ENCODE results near the gene ZSCAN21.
A peak's percentile ranks its signal among the peaks of the same experiment; 100 is the strongest.
"Not testable (repeated sequence)": the region's sequence is repeated elsewhere in the genome, so short reads cannot be mapped to it uniquely, and the experiment has no call there.

The ZSCAN21 gene

DNA sequence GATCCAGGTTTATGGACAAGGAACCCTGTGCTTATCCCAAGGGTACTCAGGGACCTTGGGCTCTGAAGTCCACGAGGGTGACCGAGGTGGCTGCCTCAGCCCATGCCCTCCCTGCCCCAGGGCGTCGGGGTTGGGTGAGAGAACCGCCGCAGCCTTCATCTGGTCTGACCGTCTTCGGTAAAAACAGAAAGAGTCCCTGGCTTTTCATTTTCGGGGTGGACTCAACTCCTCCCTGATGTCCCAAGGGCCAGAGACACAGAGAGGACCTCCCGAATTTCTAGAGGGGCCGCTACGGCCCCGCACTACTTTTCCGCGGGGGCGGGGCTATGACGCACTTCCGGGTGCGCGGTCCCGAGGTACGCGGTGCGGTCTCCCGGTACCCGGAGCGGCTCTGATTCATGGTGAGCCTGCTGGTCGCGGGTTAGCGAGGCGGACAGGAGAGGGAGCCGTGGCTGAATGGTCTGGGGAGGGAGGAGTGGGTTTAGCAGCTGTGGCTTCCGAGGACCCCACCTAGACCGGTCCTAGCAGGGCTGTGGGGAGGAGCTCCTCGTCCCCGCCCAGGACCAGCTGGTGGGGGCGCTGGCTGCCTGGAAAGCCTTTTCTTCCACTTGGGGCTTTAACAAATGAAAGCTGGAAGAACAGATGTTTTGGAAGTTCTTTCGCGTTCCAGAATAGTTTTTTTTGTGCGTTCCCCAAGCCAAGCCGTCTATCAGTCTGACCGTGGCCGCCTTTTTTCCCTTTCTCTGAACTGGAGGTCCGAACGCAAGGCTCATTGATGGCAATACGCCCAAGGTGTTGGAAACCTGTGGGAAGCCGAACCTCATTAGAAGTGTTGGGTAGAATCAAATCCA, at the start of gene ZSCAN21:
TSS of gene ZSCAN21 (plus strand) at position 334 of the 851 bp plus-strand sequence. CDS start 7,233 bp downstream, outside the sequence.
- peak; percentile 90 for DNase-seq

DNA sequence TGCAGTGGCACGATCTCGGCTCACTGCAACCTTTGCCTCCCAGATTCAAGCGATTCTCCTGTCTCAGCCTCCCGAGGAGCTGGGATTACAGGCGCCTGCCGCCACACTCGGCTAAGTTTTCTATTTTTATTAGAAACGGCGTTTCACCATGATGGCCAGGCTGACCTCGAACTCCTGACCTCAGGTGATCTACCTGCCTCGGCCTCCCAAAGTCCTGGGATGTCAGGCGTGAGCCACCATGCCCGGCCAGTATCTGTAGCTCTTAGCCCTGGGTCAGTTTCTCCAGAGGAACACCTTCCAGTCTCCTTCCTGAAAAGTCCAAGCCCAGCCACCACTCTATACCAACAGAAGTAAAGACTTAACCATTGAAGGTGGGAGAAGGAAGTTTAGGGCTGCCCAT, 49.3 kb upstream of the ZSCAN21 start:
- DNase-seq, result no peak

DNA sequence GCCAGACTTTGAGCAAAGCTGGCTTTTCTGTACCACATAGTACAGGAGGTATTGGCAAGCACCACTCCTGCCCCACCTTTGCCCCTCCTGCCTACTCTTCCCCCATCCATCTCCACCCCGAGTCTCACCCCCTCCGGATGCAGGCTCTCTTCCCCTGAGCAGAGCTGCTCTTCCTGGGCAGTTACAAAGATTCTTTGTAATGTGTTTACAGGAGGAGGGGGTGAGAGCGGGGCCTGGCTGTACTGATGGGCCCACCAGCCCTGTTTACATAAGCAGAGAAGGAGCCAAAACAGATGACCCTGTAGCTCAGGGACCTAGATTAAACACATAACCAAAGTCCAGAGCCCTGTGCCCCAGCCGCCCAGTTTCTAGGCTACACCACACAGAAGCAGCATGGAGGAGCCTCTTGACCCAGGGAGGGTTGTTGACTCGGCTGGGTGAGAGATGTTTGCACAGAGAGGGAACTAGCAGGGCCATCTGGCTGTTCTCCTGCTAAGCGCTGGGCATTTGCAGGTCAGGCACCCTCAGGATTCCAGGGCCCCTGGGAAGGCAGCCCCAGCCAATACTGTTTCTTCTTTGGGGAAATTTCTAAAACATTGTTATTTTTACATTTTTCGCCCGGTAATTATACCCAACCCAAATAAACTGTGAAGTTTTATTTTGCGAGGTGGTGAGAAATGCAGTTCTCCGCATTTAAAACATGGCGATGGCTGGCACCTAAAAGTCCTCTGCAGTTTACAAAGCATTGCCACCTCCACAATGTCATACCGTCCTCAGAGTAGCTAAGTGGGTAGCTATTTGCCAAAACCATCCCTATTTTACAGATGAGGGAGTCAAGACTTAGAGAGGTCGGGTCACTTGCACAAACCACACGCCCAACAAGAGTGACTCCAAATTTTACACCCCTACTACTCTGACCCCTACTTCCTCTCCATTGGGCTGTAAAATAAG, 45.6 kb upstream of the ZSCAN21 start:
- DNase-seq, result no peak

DNA sequence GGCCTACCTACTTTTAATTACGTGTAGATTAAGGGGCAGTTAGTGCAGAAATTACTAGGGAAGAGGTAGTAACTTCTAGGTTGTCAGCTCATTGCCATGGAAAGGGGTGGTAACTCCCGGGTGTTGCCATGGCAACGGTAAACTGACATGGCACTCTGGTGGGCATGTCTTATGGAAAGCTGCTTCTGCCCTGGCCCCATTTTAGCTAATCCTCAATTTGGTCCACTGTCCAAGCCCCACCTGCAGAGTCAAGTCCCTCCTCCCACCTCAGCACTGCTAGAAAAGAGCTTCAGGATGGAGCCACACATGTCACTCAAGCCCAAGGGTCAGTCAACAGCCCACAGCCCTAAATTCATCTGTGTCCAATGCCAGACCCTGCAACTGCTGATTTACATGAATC, 41.7 kb upstream of the ZSCAN21 start:
- DNase-seq, result no peak

DNA sequence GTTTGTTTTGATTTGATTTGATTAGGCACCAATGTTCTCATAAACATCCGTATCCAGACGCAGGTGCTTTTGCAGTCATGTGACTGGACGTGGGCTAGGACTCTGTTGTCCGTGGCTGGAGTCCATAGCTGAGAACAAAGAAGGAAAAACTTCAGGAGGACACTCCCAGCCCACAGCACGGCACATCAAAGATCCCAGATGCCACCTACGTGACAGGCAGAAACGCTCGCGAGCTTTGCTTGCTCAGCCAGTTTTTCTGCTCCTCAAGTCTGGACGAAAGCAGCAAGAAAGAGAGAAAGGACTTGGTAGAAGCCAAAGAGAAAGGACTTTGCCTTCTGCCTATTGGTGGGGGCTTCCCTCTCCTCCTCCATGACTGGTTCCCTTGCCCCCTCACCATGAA, 41.0 kb upstream of the ZSCAN21 start:
- no peak for DNase-seq

DNA sequence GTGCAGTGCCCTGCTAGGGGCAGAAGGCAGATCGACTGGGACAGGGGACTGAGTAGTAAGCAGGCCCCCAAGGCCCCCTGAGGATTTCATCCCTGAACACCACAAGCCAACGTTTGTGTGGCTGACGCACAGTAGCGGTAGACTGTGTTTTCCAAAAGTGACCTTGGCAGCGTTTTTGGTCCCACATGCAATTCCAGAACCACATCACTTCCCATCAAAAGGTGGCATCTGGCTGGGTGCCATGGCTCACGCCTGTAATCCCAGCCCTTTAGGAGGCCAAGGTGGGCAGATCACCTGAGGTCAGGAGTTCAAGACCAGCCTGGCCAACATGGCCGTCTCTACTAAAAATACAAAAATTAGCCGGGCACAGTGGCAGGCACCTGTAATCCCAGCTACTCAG, 39.6 kb upstream of the ZSCAN21 start:
- not testable (repeated sequence) for DNase-seq

DNA sequence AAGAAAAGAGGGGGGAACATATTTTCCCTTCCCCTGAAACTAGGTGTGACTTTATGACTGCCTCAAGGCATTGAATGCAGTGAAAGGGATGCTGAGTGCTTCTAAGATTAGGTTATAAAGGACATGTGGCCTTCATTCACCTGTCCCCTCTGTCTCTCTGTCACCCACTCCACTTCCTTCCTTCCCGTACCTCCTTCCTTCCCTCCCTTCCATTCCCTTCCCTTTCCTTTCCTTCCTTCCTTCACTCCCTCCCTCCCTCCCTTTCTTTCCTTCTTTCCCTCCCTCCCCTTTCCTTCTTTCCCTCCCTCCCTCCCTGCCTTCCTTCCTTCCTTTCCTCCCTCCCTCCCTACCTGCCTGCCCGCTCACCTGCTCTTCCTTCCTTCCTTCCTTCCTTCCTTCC, 38.7 kb upstream of the ZSCAN21 start:
- DNase-seq, result no peak

DNA sequence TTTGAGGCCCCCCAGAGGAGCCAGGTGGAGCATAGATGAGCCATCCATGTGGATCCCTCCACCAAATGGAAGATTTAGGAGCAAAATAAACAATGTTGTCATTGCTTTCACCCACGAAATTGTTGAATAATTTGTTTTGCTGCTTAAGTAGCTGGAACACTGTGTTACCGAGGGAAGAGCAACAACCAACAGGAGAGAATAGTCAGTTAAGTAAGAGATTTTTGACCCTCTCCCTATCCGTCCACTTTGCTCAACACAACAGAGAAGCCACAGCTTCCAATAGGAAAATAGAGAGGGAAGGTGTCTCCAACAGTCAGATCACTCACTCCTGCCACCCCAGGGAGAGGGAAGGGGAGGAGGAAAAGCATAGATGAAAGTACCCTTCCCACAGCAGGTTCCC, 38.1 kb upstream of the ZSCAN21 start:
- DNase-seq, result no peak

DNA sequence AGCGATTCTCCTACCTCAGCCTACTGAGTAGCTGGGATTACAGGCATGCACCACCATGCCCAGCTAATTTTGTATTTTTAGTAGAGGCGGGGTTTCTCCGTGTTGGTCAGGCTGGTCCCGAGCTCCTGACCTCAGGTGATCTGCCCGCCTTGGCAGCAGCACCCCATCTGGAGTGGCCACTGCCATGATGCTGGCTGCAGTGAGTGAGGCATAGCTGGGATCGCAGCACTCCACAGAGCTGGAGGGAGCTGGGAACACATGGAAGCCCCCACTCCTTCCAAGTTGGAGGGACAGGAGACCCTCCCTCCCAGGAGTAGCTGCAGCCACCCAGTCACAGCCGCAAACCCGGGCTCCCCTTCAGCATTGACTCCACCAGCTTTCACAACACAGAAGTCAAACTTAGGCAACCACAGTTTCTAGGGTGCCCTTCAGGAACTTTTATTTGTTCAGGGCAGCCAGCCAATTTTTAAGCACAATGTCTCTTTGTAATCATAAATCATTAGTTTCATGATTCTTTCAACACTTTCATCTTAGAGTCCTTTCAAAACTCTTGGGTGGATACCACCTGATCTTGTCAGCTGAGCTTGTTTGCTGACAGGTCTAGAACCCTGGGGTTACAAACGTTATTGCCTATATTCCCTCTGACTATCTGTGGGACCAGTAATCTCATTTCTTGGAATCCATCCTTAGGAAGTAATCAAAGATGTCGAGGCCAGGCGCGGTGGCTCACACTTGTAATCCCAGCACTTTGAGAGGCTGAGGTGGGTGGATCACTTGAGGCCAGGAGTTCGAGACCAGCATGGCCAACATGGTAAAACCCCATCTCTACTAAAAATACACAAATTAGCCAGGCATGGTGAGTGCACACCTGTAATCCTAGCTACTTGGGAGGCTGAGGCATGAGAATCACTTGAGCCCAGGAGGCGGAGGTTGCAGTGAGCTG, 36.9 kb upstream of the ZSCAN21 start:
- not testable (repeated sequence) for DNase-seq

DNA sequence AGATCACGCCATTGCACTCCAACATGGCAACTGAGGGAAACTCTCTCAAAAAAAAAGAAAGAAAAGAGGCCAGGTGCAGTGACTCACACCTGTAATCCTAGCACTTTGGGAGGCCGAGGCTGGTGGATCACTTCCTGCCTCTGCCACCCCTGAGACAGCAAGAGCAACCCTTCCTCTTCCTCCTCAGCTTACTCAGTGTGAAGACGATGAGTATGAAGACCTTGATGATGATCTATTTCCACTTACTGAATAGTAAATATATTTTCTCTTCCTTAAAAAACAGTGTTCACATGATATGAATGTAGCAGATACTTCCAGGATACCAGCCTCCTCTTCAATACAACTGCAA, 36.3 kb upstream of the ZSCAN21 start:
- DNase-seq, result peak; percentile 36 to 57

DNA sequence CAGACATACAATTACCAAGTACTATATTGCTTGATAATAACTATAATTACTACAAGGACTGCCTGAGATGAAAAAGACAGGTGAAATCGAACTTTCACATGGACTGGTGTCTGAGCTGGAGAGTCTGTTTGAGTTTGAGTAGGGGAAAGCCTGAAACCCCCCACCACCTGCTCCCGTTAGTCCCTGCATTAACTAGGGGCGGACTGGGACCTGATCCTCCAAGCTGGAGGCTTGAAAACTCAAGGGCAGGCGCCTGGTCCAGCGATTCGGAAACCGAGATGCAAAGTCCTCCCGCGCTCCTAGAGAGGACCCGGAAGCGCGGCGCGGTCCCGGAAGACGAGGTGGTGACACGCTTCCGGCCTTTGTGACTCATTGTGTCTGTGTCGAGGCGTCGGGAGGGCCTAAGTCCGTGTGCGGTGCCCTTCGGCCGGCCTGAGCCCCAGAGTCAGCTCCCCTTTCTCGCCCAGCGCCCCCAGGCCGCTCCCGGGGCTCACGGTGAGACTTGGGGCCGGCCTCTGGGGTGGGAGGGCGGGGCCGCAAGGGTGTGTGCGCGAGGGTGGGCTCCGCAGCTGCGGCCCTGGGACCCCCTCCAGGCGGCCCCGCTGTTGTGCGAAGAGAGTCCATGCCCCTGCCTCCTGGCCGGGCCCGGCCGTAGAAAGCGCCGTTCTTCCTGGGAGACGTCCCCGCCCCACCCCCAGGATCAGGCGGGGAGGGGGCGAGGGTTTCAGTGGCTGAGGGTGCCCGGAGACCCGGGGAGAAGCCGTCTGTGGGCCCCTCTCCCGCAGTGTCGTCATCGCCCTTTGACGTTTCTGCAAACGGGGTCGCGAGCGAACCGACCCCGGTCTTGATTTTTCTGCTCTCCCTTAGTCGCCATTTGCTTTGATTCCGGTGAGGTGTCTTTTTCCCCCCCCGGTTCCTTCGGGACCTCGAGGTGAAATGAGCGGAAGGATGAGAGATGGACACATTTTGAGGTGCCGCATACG, 34.1 kb upstream of the ZSCAN21 start, which contains the start of gene ZKSCAN1:
TSS of gene ZKSCAN1 (plus strand) at position 365 of the 983 bp plus-strand sequence. CDS start 7,911 bp downstream, outside the sequence.
- DNase-seq, result peak; percentile 88

DNA sequence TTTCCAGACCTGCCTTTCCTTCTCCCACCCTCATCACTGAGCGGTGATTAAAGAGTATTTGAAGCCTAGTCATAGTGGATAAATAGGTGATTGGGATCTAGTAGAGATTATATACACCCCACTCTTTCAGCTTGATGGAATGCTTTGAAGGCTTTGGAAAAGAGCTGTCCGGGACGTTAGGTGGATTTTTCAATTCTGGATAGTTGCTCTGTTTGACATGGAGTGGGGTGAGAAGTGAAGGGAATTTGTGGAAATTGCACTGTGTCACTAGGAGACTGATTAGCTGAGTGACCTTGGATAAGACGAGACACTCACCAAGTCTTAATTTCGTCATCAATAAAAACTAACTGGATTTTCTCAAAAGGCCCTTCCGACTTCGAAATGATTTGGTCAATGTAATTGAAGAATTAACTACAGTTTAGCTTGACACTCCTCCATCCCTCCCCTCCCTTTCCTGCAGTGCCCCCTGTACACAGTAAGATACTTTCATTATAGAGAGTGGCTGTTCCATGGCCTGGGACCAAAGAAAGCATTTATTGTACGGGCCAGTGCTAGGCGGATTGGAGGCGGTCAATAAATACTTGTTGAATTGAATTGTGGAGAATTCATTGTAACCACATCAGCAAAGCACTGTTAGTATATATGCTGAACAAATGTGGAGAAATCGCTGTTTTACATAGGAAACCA, 33.2 kb upstream of the ZSCAN21 start:
- DNase-seq, result no peak

DNA sequence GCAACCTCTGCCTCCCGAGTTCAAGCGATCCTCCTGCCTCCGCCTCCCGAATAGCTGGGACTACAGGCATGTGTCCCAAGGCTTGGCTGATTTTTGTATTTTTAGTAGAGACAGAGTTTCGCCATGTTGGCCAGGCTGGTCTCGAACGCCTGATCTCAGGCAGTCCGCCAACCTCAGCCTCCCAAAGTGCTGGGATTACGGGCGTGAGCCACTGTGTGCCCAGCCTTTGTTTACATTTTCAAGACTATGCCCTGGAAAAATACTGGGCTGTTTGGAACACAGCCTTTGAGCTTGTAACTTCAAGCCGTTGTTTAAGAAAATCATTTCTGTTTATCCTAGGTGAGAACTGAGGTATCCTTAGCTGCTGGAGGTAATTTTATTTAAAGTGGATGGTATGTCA, 32.3 kb upstream of the ZSCAN21 start:
- DNase-seq, result no peak

DNA sequence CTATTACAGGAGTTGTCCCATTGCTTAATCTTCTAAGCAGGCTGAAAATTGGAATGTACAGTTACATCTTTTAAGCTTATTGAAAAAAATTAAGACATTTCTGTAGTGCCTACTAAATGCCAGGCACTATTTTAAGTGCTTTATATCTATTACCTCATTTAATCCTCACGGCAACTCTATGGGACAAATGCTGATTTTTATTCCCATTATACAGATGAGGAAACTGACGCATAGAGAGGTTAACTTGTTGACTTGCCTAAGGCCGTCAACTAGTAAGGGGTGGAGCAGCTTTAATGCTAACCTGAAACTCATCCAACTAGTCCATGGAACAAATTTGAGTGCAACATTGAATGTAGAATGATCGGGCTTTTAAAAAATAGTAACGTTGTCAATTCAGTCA, 31.7 kb upstream of the ZSCAN21 start:
- DNase-seq, result no peak

DNA sequence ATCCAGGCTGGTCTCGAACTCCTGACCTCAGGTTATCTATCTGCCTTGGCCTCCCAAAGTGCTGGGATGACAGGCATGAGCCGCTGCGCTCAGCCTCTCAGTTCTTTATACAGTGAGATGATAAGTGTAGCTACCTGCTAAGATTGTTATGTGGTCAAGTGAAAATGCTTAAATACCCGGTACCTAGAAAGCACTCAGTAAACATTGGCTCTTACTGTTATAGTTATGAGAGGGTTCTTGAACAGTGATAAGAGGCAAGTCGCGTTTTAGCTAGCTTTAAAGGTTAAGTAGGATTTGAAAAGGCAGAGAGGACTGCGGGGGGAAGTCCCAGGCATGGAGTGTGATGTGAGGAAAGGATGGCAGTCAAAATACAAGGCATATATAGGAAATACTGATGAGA, 29.7 kb upstream of the ZSCAN21 start:
- no peak for DNase-seq

DNA sequence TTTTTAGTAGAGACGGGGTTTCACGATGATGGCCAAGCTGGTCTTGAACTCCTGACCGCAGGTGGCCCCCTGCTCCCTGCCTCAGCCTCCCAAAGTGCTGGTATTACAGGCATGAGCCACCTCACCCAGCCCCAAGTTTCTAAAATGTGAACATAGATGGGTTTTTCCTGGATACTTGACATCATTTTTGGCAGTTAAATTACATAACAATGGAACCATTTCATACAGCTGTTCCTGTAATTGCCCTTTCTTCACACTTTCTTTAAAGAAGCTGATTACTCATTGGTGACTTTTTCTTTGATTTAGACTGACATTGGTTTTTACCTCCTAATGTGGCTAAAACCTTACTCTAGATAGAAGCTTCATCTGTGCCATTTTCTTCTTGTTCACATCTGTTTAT, 28.3 kb upstream of the ZSCAN21 start:
- no peak for DNase-seq

DNA sequence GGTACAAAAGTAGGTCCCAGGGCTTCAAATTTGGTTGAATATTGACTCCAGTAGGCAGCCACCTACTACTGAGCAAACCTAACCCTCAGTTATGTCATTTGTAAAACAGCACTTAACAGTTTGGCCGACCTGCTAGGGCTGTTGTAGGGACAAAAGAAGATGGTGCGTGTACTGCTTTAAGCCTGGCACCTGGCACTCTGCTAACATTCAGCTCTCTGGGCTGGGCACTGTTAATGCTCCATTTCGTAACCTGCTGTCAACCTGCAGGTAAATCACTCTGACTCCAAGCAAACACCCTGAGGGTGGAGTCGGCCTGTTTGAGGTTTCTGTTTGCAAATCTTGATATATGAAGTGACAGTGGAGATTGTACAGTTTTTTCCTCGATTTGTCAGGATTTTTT, 27.0 kb upstream of the ZSCAN21 start:
- DNase-seq, result no peak

DNA sequence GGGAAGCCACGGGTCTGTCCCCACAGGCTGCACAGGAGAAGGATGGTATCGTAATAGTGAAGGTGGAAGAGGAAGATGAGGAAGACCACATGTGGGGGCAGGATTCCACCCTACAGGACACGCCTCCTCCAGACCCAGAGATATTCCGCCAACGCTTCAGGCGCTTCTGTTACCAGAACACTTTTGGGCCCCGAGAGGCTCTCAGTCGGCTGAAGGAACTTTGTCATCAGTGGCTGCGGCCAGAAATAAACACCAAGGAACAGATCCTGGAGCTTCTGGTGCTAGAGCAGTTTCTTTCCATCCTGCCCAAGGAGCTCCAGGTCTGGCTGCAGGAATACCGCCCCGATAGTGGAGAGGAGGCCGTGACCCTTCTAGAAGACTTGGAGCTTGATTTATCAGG, 26.0 kb upstream of the ZSCAN21 start:
- DNase-seq, result no peak

DNA sequence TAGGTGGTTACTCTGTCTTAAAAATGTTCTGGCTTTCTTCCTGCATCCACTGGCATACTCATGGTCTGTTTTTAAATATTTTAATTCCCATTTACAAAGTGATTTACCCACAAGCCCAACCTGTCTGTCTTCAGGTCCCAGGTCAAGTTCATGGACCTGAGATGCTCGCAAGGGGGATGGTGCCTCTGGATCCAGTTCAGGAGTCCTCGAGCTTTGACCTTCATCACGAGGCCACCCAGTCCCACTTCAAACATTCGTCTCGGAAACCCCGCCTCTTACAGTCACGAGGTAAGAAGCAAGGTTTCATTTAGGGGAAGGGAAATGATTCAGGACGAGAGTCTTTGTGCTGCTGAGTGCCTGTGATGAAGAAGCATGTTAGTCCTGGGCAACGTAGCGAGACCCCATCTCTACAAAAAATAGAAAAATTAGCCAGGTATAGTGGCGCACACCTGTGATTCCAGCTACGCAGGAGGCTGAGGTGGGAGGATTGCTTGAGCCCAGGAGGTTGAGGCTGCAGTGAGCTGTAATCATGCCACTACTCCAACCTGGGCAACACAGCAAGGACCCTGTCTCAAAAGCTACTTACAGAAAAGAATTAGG, 25.5 kb upstream of the ZSCAN21 start:
- DNase-seq, result no peak

DNA sequence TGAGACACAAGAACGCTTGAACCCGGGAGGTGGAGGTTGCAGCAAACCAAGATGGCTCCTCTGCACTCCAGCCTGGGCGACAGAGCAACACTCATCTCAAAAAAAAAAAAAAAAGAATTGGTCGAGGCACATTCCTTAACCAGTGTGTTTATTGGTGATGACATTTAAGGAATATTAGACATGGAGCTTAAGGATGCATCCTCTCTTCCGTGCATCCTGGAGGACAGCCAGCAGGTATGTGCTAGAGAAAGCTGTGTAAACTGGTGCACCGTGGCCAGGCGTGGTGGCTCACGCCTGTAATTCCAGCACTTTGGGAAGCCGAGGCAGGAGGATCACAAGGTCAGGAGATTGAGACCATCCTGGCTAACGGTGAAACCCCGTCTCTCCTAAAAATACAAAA, 22.4 kb upstream of the ZSCAN21 start:
- no peak for DNase-seq
